HepG2 (cell line): ENCODE measurements around the gene CCDC57. TPM values are rescaled to one million over a fixed set of nuclear protein-coding genes. Genes with fewer than 3 reads are reported as not detected.

Experiments used
- ATAC-seq: fragments of 200-7000 bp; cut with Tn5 transposase; 3 replicates; pipeline ENCODE4 v1.9.1; 2020; ENCODE audit warnings: mild to moderate bottlenecking, moderate library complexity
- BruUV-seq: library from RNA; stranded (reverse); fragments of 400-500 nt; replicated peaks from 2 replicates; lab custom pipeline; 2021; lab: Mats Ljungman, UMichigan
- CTCF ChIA-PET: fragments of 300-600 bp; formaldehyde crosslinking; extraction: SDS; loops from one replicate; lab custom pipeline; 2021; ENCODE audit warnings: low total read pairs, inconsistent platforms, low intra/inter-chr PET ratio; lab: Yijun Ruan, JAX
- POLR2A ChIA-PET: fragments of 350-600 bp; sonication (Branson Sonifier 250); formaldehyde crosslinking; loops from one replicate; lab custom pipeline; 2020; ENCODE audit warnings: antibody characterized with exemption, inconsistent platforms; lab: Yijun Ruan, JAX
- DNase-seq: peaks from one replicate; pipeline ENCODE4 v3.0.0-alpha.2; 2015; ENCODE audit warnings: low spot score
- FAIRE-seq: peaks from 3 replicates; lab custom pipeline; 2011; peaks lifted over from hg19 to GRCh38; lab: Jason Lieb, UNC
- H2AFZ ChIP-seq: one replicate; pipeline ENCODE4 v1.6.1; 2011; ENCODE audit warnings: low read length, inconsistent platforms
- H3K27ac ChIP-seq: fragments of 300-600 bp; 3 replicates; pipeline ENCODE4 v1.8.0; 2011; ENCODE audit warnings: mixed run types, mild to moderate bottlenecking, mixed read lengths, low read length, inconsistent platforms; ENCODE audit not compliant: insufficient read depth; ENCODE audit errors: extremely low read length
- H3K27me3 ChIP-seq, 2 experiments: fragments of 200-600 bp in 1 of 2; 2 replicates in 1 of 2; 3 replicates in 1 of 2; pipeline versions ENCODE4 v1.6.0 to v1.8.0; 2011; ENCODE audit warnings: low read length in 2 of 2, mild to moderate bottlenecking in 2 of 2, moderate library complexity in 2 of 2, inconsistent platforms in 1 of 2; ENCODE audit not compliant: insufficient read depth in 2 of 2, control insufficient read depth in 1 of 2
- H3K36me3 ChIP-seq, 2 experiments: fragments of 200-600 bp in 1 of 2; replicated peaks in 1 of 2; 2 replicates in 1 of 2; 3 replicates in 1 of 2; pipeline versions ENCODE4 v1.5.1 to v1.8.0; 2011; ENCODE audit warnings: low read length in 2 of 2, inconsistent platforms in 1 of 2; ENCODE audit not compliant: insufficient read depth in 2 of 2, control insufficient read depth in 1 of 2
- H3K4me1 ChIP-seq: 2 replicates; pipeline ENCODE4 v1.5.1; 2012; ENCODE audit warnings: low read length, inconsistent platforms; ENCODE audit not compliant: insufficient read depth
- H3K4me2 ChIP-seq: 2 replicates; pipeline ENCODE4 v1.6.0; 2011; ENCODE audit warnings: low read depth, low read length, inconsistent platforms
- H3K4me3 ChIP-seq, 3 experiments: fragments of 200-600 bp in 1 of 3; sonication (generic), shearing (Covaris generic) in 1 of 3; replicated peaks in 1 of 3; 2 replicates each; pipeline ENCODE4 v1.5.1; 2011 to 2016; ENCODE audit warnings: low read length in 3 of 3, inconsistent platforms in 2 of 3, low read depth in 2 of 3, mild to moderate bottlenecking in 2 of 3, control low read depth in 1 of 3, mixed read lengths in 1 of 3; ENCODE audit not compliant: insufficient read depth in 1 of 3
- H3K79me2 ChIP-seq: one replicate; pipeline ENCODE4 v1.6.1; 2011; ENCODE audit warnings: low read length, inconsistent platforms; ENCODE audit not compliant: insufficient read depth
- H3K9ac ChIP-seq: 2 replicates; pipeline ENCODE4 v1.6.0; 2011; ENCODE audit warnings: mild to moderate bottlenecking, low read depth, low read length, inconsistent platforms; ENCODE audit not compliant: insufficient read depth
- H3K9me3 ChIP-seq: 2 replicates; pipeline ENCODE4 v1.5.1; 2012; ENCODE audit warnings: mild to moderate bottlenecking, low read length
- H4K20me1 ChIP-seq: 2 replicates; pipeline ENCODE4 v1.6.0; 2011; ENCODE audit warnings: inconsistent platforms, mild to moderate bottlenecking, low read length, moderate library complexity; ENCODE audit not compliant: insufficient read depth
- HNRNPL ChIP-seq: fragments of 200-400 bp; formaldehyde crosslinking; IDR thresholded peaks from 2 replicates; pipeline ENCODE4 v1.6.1; 2017; ENCODE audit warnings: mild to moderate bottlenecking, low read depth, low read length
- PAWR ChIP-seq: sonication (generic); formaldehyde crosslinking; IDR thresholded peaks from 2 replicates; pipeline ENCODE4 v1.4.0; 2020; ENCODE audit warnings: missing genetic modification reagents, mild to moderate bottlenecking, borderline replicate concordance
- PHB2 ChIP-seq: fragments of 450-650 bp; IDR thresholded peaks from 2 replicates; pipeline ENCODE4 v1.6.1; 2018; ENCODE audit not compliant: partially characterized antibody
- TAF15 ChIP-seq: fragments of 200-400 bp; formaldehyde crosslinking; IDR thresholded peaks from one replicate; pipeline ENCODE4 v1.6.1; 2018; ENCODE audit warnings: mild to moderate bottlenecking, low read depth, low read length; ENCODE audit not compliant: poor library complexity, severe bottlenecking
- ZNF841 ChIP-seq: sonication (generic); formaldehyde crosslinking; IDR thresholded peaks from 2 replicates; pipeline ENCODE4 v1.8.1; 2023; ENCODE audit warnings: missing genetic modification reagents, borderline replicate concordance
- WGBS: methylation state at CpG from one replicate; pipeline ENCODE4 v1.1.6; 2017; ENCODE audit warnings: low lambda C conversion rate; 5-methylcytosine and 5-hydroxymethylcytosine counted together
- in situ Hi-C: cut with HindIII; loops from 2 replicates; pipeline ENCODE4 v1.10.0; 2017; ENCODE audit warnings: low pct_unique_long_range_greater_than_20kb; ENCODE audit not compliant: extremely low pct_ligation_motif_present
- intact Hi-C: fragments of 100-400 bp; cut with micrococcal nuclease; formaldehyde crosslinking; loops from one replicate; pipeline ENCODE4 v1.10.0; 2022; ENCODE audit not compliant: unreplicated experiment
- polyA plus RNA-seq, 8 experiments: library from polyadenylated mRNA; depleted of rRNA in 3 of 8; stranded (reverse) in 7 of 8; unstranded in 1 of 8; fragments of >200 nt; fragmentation: Illumina TruSeq in 4 of 8; extraction: Trizol in 4 of 8; gene quantifications; 2 replicates each; pipeline versions ENCODE4 v1.2.1 to v1.2.3, GENCODE V29; 2011 to 2016; ENCODE audit warnings: low read depth in 4 of 8, missing spikeins in 1 of 8, mixed read lengths in 1 of 8; ENCODE audit not compliant: insufficient read depth in 1 of 8
- total RNA-seq, 5 experiments: library from RNA; depleted of rRNA; stranded (reverse); fragments of >200 nt; fragmentation: Illumina TruSeq; extraction: Trizol; gene quantifications; 2 replicates each; pipeline ENCODE4 v1.2.3, GENCODE V29; 2016; ENCODE audit warnings: low read depth in 1 of 5

Gene CCDC57
- total and polyA plus RNA-seq, 2 of the 13 experiments (the other 11 are each of a cell fraction or from before 2014, with no cell fraction given), result 59.3 to 59.9 TPM

DNA sequence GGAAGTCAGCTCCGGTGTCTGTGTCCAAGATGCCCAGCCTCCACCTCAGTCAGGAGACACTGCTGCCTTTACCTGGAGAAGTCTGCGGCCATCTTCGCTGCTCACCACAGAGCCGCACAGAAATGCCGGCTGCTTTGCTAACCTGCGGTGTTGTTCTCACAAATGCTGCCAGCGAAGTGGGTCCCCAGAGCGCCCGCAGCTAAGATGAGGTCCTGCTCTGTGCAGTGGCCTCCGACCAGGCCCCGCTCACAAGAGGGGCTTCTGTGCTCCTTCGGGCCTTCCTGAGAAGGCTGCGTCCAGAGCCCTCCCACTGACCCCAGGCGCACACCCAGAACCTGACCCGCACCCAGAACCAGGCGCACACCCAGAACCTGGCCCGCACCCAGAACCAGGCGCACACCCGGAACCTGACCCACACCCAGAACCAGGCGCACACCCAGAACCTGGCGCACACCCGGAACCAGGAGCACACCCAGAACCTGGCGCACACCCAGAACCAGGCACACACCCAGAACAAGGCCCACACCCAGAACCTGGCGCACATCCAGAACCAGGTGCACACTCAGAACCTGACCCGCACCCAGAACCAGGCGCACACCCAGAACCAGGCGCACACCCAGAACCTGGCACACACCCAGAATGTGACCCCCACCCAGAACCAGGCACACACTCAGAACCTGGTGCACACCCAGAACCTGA lies 63.1 kb downstream of the CCDC57 start:
- Histone ChIP-seq H3K27ac (no peak overlapping the region), H3K36me3 (no peaks in the 10 kb centered on the region; a peak in 2 of 5 replicates), H3K79me2 (no peaks in the 10 kb centered on the region), H3K4me1 (peaks cover 7% of the 10 kb centered on the region; the same call in 1 of the 2 replicates), H3K4me2 (no peak overlapping the region), H3K9ac (no peak overlapping the region), H3K4me3 (no peak overlapping the region), H3K27me3 (no peaks in the 10 kb centered on the region), H4K20me1 (no peaks in the 10 kb centered on the region), H2AFZ (no peak overlapping the region), H3K9me3 (no peaks in the 10 kb centered on the region)
- TF ChIP-seq HNRNPL (0 out of 2 replicates have a peak, but pooled peaks have one; percentile 29), ZNF841 (no peak)
- 89% methylated on average over 17 of the region's 27 CpGs for WGBS
- no peak for ATAC-seq
- no TSS peak for BruUV-seq
- intact Hi-C loops (loop anchor here (5.0 kb wide), 2 partner anchors 112 to 127 kb away; partner anchors contain the start of genes CENPX, DCXR and LRRC45), in situ Hi-C loops (no loop called here)
- ChIA-PET CTCF (no interaction called here), POLR2A (no interaction called here)
- FAIRE-seq, result no peak
- no peak for DNase-seq

DNA sequence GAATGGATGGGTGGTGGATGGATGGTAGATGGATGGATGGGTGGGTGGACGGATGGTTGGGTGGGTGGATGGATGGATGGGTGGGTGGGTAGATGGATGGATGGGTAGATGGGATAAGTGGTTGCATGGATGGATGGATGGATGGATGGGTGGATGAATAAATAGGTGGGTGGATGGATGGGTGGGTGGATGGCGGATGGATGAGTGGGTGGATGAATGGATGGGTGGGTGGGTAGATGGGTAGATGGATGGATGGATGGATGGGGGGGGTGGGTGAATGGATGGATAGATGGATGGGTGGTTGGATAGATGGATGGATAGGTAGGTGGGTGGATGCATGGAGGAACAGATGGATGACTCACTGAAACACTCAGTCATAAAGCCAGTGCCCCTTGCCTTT lies 63.6 kb downstream of the CCDC57 start:
- TF ChIP-seq TAF15 (no peak), PAWR (CRISPR knock-in tag) (no peak), PHB2 (no peak)
- no TSS peak for BruUV-seq
- CTCF ChIA-PET, result no interaction called here
- Histone ChIP-seq H3K27ac (no peak overlapping the region), H3K9me3 (no peaks in the 10 kb centered on the region), H4K20me1 (no peaks in the 10 kb centered on the region), H3K4me3 (no peak overlapping the region), H3K27me3 (no peaks in the 10 kb centered on the region), H3K79me2 (no peaks in the 10 kb centered on the region), H3K4me1 (peaks cover 7% of the 10 kb centered on the region; the same call in 1 of the 2 replicates), H3K4me2 (no peak overlapping the region), H3K9ac (no peak overlapping the region), H2AFZ (no peak overlapping the region), H3K36me3 (no peaks in the 10 kb centered on the region; a peak in 1 of 5 replicates)
- DNase-seq (no peak), ATAC-seq (no peak), FAIRE-seq (no peak)
- POLR2A ChIA-PET, result no interaction called here
- 96% methylated on average over 2 of the region's 2 CpGs for WGBS
- in situ Hi-C loops (no loop called here), intact Hi-C loops (no loop called here)
